Activated B cell treated with CpG ODN at 0.5 μM for 24 hours (primary cell): ENCODE results near the gene THOC6. TPM values are rescaled to one million over a fixed set of nuclear protein-coding genes. Genes with fewer than 3 reads are reported as not detected.

ENCODE experiments used
- ATAC-seq: fragments of 200-7000 bp; cut with Tn5 transposase; one replicate; pipeline ENCODE4 v1.10.0; 2021; ENCODE audit warnings: low read depth, mild to moderate bottlenecking, moderate library complexity
- CTCF ChIA-PET: fragments of 350-600 bp; sonication (Branson Sonifier 250); formaldehyde crosslinking; loops from one replicate; lab custom pipeline; 2021; ENCODE audit warnings: antibody characterized with exemption; lab: Charles Lee
- POLR2A ChIA-PET: fragments of 350-600 bp; sonication (Branson Sonifier 250); formaldehyde crosslinking; loops from one replicate; lab custom pipeline; 2021; ENCODE audit warnings: antibody characterized with exemption; lab: Charles Lee
- DNase-seq: peaks from one replicate; pipeline ENCODE4 v3.0.0; 2022
- H3K27ac Mint-ChIP-seq: one replicate; pipeline ENCODE4 v1.8.0; 2020; ENCODE audit warnings: mixed read lengths
- H3K27me3 Mint-ChIP-seq: one replicate; pipeline ENCODE4 v1.8.0; 2021; ENCODE audit warnings: mixed read lengths
- H3K36me3 Mint-ChIP-seq: one replicate; pipeline ENCODE4 v1.8.0; 2021; ENCODE audit warnings: low read depth, mixed read lengths
- H3K4me1 Mint-ChIP-seq: one replicate; pipeline ENCODE4 v1.8.0; 2021; ENCODE audit warnings: mixed read lengths
- H3K4me3 Mint-ChIP-seq: one replicate; pipeline ENCODE4 v1.8.0; 2020; ENCODE audit warnings: mild to moderate bottlenecking, mixed read lengths
- H3K9me3 Mint-ChIP-seq: one replicate; pipeline ENCODE4 v1.8.0; 2020; ENCODE audit warnings: mixed read lengths
- intact Hi-C: fragments of 100-400 bp; cut with micrococcal nuclease; formaldehyde crosslinking; loops from one replicate; pipeline ENCODE4 v1.15.1; 2024
- total RNA-seq: library from RNA; stranded (reverse); gene quantifications from 2 replicates; pipeline ENCODE4 v1.2.3, GENCODE V29; 2022
- TF ChIP-seq, protein P1 (sequence below): fragments of 200-600 bp; IDR thresholded peaks from one replicate; pipeline ENCODE4 v1.8.0; 2022; ENCODE audit warnings: antibody characterized with exemption, mild to moderate bottlenecking

Gene THOC6
- total RNA-seq, 1 donor from 2014 or later = 45.8 TPM

- intact Hi-C loops = no loop called here
- peaks cover 7% of the 10 kb centered on the region for H3K4me1 Mint-ChIP-seq
- peak overlapping the region; percentile 83 for H3K4me3 Mint-ChIP-seq
- POLR2A ChIA-PET = interaction anchor here (2.5 to 2.9 kb wide), 3 partner anchors 15 to 74 kb away, joined by 17 to 31 read pairs (median 18); partner anchors contain the start of gene ZNF213
- H3K27me3 Mint-ChIP-seq = no peaks in the 10 kb centered on the region
- H3K27ac Mint-ChIP-seq = peak overlapping the region; percentile 70
- TF ChIP-seq, protein P1, sequence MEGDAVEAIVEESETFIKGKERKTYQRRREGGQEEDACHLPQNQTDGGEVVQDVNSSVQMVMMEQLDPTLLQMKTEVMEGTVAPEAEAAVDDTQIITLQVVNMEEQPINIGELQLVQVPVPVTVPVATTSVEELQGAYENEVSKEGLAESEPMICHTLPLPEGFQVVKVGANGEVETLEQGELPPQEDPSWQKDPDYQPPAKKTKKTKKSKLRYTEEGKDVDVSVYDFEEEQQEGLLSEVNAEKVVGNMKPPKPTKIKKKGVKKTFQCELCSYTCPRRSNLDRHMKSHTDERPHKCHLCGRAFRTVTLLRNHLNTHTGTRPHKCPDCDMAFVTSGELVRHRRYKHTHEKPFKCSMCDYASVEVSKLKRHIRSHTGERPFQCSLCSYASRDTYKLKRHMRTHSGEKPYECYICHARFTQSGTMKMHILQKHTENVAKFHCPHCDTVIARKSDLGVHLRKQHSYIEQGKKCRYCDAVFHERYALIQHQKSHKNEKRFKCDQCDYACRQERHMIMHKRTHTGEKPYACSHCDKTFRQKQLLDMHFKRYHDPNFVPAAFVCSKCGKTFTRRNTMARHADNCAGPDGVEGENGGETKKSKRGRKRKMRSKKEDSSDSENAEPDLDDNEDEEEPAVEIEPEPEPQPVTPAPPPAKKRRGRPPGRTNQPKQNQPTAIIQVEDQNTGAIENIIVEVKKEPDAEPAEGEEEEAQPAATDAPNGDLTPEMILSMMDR = no peak
- CTCF ChIA-PET = interaction anchor here (1.0 to 3.0 kb wide), 7 partner anchors 10 to 105 kb away, joined by 4 to 61 read pairs (median 8); no protein-coding TSS in a partner anchor
- ATAC-seq (no peak), DNase-seq (no peak)
- no peaks in the 10 kb centered on the region for H3K9me3 Mint-ChIP-seq
- peaks cover 1% of the 10 kb centered on the region for H3K36me3 Mint-ChIP-seq
Measured at GRCh38 chr16:3060339-3061127, 36.7 kb downstream of the THOC6 start.

GRCh38 chr16:3062553-3062952 lies 38.7 kb downstream of the THOC6 start:
- H3K27me3 Mint-ChIP-seq = no peaks in the 10 kb centered on the region
- TF ChIP-seq, protein P1 = no peak
- intact Hi-C loops = no loop called here
- no peak overlapping the region for H3K4me3 Mint-ChIP-seq
- CTCF ChIA-PET = interaction anchor here (4.2 kb wide), 1 partner anchor 67 kb away, joined by 19 read pairs; no protein-coding TSS in a partner anchor
- H3K4me1 Mint-ChIP-seq = peaks cover 12% of the 10 kb centered on the region
- peaks cover 1% of the 10 kb centered on the region for H3K36me3 Mint-ChIP-seq
- POLR2A ChIA-PET = no interaction called here
- no peak overlapping the region for H3K27ac Mint-ChIP-seq
- DNase-seq = no peak
- H3K9me3 Mint-ChIP-seq = no peaks in the 10 kb centered on the region
- no peak for ATAC-seq

DNA sequence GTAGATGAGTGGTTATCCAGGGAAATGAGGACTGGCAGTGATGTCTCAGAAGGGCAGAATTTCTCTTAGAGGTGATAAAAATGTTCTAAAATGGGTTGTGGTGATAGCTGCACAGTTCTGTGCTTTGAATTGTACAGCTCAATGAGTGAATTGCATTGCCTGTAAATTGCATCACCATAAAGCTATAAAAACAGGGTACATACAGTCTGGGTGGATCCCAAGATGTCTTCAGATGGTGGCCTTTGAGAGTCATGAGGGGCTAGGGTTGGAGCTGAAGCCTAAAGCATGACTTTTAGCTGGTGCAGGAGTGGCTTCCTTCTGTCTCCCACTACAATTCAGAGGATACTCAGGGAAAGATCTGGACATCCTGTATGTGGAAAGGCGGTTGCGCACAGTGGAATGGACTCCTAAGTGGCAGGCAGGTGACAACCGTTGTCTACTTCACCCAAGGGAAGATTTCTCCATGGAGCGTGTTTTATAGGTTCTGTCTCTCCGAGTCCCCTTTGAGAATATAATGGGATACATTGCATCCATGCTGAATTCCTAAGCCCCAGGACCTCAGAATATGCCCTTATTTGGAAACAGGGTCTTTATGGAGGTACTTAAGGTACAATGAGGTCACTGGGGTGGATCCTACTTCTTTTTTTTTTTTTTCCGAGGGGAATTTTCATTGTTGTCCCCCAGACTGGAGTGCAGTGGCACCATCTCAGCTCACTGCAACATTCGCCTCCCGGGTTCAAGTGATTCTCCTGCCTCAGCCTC lies 40.0 kb downstream of the THOC6 start:
- H3K36me3 Mint-ChIP-seq = peaks cover 1% of the 10 kb centered on the region
- TF ChIP-seq, protein P1 = no peak
- CTCF ChIA-PET = interaction anchor here (0.8 to 4.2 kb wide), 2 partner anchors 66 to 102 kb away, joined by 4 to 19 read pairs; no protein-coding TSS in a partner anchor
- H3K27ac Mint-ChIP-seq = no peak overlapping the region
- ATAC-seq (no peak), DNase-seq (no peak)
- intact Hi-C loops = no loop called here
- peaks cover 16% of the 10 kb centered on the region for H3K4me1 Mint-ChIP-seq
- POLR2A ChIA-PET = interaction anchor here (0.6 to 1.0 kb wide), 3 partner anchors 11 to 214 kb away, joined by 3 to 10 read pairs (median 7); no protein-coding TSS in a partner anchor
- no peaks in the 10 kb centered on the region for H3K9me3 Mint-ChIP-seq
- no peaks in the 10 kb centered on the region for H3K27me3 Mint-ChIP-seq
- H3K4me3 Mint-ChIP-seq = no peak overlapping the region

DNA sequence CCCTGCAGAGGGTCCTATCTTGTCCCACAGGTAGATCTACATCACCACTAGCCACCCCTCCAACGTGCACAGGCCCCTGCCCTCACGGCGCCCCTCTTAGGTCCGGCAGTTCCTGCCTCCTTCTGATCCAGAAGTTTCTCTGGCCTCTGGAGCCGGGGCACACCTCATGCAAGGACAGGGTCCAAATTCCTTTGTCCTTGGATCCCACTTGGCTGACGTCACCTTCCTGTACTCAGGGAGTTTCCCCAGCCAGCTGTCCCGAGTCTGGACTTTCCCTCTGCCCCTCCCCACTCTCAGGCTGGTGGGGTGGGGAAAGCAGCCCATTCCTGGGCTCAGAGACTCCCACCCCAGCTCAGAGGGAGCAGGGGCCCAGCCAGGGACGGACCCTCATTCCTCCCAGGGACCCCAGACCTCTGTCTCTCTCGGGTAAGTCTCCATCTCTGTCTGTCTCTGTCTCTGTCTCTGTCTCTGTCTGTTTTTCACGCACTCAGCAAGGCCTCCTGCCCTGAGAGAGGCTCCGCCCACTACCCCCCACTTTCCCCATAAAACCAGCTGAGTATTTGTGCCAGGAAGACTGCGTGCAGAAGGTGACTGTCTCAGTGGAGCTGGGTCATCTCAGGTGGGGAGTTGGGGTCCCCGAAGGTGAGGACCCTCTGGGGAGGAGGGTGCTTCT lies 41.4 kb downstream of the THOC6 start, which contains the start of gene IL32:
Gene IL32 (plus strand): TSS at position 572 of the 673 bp plus-strand sequence. CDS start 172 bp downstream, outside the sequence.
- POLR2A ChIA-PET = no interaction called here
- Mint-ChIP-seq H3K4me3 (no peak within 1 kb of the TSS), H3K27me3 (no peaks in the 10 kb centered on the region), H3K4me1 (peaks cover 9% of the 10 kb centered on the region), H3K36me3 (no peaks in the 10 kb centered on the region), H3K27ac (no peak within 1 kb of the TSS), H3K9me3 (no peaks in the 10 kb centered on the region)
- ATAC-seq (no peak), DNase-seq (no peak)
- CTCF ChIA-PET = interaction anchor here (4.2 kb wide), 1 partner anchor 65 kb away, joined by 19 read pairs; no protein-coding TSS in a partner anchor
- TF ChIP-seq, protein P1 = no peak
- intact Hi-C loops = no loop called here
